HFF-Myc (cell line): Measurements from ENCODE around the gene AVPR1B.

Source experiments
- DNase-seq: peaks from one replicate; pipeline ENCODE4 v3.0.0-alpha.2; 2011; ENCODE audit warnings: low read depth; ENCODE audit errors: extremely low read depth
- H3K4me3 ChIP-seq: replicated peaks from 2 replicates; pipeline ENCODE4 v1.5.1; 2011; ENCODE audit warnings: low read depth, mild to moderate bottlenecking, control low read depth, low read length
- CTCF ChIP-seq: IDR thresholded peaks from 2 replicates; pipeline ENCODE4 v1.5.1; 2012; ENCODE audit warnings: mild to moderate bottlenecking, low read depth, low read length, control low read depth; ENCODE audit errors: missing control alignments

AVPR1B gene

DNA sequence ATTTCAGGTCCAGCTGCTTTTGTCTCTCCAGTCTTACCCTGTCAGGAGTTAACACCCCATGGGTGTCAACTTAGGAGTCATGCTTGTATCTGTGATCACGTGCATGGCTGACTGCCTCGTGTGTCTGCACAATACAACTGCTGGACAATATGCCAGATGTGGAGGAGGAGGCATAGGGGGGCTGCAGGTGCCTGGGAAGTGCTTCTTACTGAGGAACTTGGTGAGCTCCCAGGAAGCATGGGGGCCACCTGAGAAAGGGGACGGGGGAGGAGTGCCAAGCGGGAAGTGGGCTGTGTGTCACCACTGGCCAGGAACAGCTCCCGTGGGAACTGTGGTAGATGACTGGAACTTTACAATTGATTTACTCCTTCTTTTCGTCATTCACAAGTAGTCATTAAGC is 54.7 kb downstream of the AVPR1B start:
- no peak overlapping the region for H3K4me3 ChIP-seq
- TF ChIP-seq CTCF = no peak
- DNase-seq = no peak

DNA sequence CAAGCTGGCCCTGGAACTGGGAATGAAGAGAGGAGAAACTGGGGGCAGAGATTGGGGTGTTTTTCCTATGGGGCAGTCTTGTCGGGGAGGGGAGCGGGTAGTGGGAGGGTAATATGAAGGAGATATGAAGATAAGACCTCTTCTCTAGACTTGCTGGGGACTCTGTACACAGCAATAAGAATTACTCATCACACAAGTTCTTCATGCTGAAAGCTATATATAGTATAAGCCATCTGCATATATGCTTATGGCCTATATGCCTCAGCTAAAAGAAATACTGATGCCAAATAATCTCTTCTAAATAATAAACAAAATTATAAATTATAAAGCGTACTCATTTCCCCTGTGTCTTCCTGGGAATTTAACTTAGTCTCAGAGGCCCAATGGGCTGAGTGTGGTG is 56.3 kb downstream of the AVPR1B start:
- no peak for TF ChIP-seq CTCF
- H3K4me3 ChIP-seq = no peak overlapping the region
- DNase-seq = no peak
